Natural killer cell treated with Interleukin-12 subunit alpha and Interleukin-12 subunit beta and Interleukin-15 and Interleukin-18, amount 100 ng/mL, for 72 hours (primary cell): ENCODE measurements around the gene CLSTN2. TPM values are rescaled to one million over a fixed set of nuclear protein-coding genes. Genes with fewer than 3 reads are reported as not detected.

ENCODE experiments used
- ATAC-seq, 2 donors: fragments of 150-1000 bp; cut with Tn5 transposase in 1 of 2; sonication (Bioruptor Pico), chemical (Tn5 transposase) in 1 of 2; 2 replicates each; pipeline ENCODE4 v1.10.0; 2021
- DNase-seq: peaks from one replicate; pipeline ENCODE4 v3.0.0; 2022; ENCODE audit warnings: low spot score
- H3K27ac Mint-ChIP-seq, 2 donors: 1 replicate in 1 of 2; 2 replicates in 1 of 2; pipeline ENCODE4 v1.8.0; 2022; ENCODE audit warnings: mixed read lengths in 2 of 2, mild to moderate bottlenecking in 1 of 2, moderate library complexity in 1 of 2
- H3K27me3 Mint-ChIP-seq, 2 donors: 1 replicate in 1 of 2; 2 replicates in 1 of 2; pipeline ENCODE4 v1.8.0; 2022; ENCODE audit warnings: mixed read lengths in 2 of 2
- H3K36me3 Mint-ChIP-seq: one replicate; pipeline ENCODE4 v1.8.0; 2022; ENCODE audit warnings: mixed read lengths
- H3K4me1 Mint-ChIP-seq, 2 donors: 1 replicate in 1 of 2; 2 replicates in 1 of 2; pipeline ENCODE4 v1.8.0; 2022; ENCODE audit warnings: low read depth in 2 of 2, mixed read lengths in 2 of 2, mild to moderate bottlenecking in 1 of 2
- H3K4me3 Mint-ChIP-seq: one replicate; pipeline ENCODE4 v1.8.0; 2022; ENCODE audit warnings: mixed read lengths
- H3K9me3 Mint-ChIP-seq: 2 replicates; pipeline ENCODE4 v1.8.0; 2022; ENCODE audit warnings: mixed read lengths
- total RNA-seq, 2 donors: library from RNA; stranded (reverse); gene quantifications; one replicate each; pipeline ENCODE4 v1.2.3, GENCODE V29; 2022

CLSTN2 gene
- total RNA-seq, 2 donors from 2014 or later: not detected

DNA sequence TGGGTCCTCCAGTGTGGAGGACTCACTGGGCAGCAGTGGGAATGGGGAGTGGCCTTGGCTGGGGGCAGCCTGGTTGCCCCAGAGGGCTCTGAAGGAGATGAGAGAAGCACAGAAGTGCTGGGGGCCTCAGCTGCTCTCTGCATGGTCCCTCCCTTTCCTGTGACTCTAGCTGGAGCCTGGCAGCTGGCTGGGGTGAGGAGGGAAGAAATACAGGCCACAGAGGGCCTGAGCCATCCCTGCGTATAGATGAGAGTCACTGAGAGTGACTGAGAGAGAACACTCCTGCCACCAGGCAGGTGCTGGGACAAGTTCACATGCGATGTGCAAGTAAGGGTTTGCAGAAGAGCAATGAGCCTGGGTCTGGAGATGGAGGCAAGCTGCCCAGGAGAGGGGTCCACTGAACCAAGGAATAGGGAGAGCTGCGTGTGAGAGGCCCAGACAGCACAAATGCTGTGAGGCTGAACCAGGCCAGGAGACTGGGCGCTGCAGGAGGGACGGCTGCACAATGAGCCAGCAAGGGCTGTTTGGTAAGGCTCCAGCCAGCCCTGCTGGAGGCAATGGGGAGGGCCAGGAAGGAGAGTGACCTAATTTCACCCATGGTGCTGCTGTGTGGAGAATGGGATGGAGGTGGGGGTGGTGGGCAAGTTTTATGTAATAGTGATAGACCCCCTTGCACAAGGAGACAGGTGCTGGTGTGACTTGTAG is 87.2 kb downstream of the CLSTN2 start:
- no peak overlapping the region for H3K4me3 Mint-ChIP-seq
- ATAC-seq (peak in 1 of 2 donors; percentile 12), DNase-seq (no peak)
- H3K27me3 Mint-ChIP-seq: no peaks in the 10 kb centered on the region
- no peaks in the 10 kb centered on the region for H3K4me1 Mint-ChIP-seq
- H3K9me3 Mint-ChIP-seq: no peaks in the 10 kb centered on the region
- H3K27ac Mint-ChIP-seq: no peak overlapping the region
- no peaks in the 10 kb centered on the region for H3K36me3 Mint-ChIP-seq

DNA sequence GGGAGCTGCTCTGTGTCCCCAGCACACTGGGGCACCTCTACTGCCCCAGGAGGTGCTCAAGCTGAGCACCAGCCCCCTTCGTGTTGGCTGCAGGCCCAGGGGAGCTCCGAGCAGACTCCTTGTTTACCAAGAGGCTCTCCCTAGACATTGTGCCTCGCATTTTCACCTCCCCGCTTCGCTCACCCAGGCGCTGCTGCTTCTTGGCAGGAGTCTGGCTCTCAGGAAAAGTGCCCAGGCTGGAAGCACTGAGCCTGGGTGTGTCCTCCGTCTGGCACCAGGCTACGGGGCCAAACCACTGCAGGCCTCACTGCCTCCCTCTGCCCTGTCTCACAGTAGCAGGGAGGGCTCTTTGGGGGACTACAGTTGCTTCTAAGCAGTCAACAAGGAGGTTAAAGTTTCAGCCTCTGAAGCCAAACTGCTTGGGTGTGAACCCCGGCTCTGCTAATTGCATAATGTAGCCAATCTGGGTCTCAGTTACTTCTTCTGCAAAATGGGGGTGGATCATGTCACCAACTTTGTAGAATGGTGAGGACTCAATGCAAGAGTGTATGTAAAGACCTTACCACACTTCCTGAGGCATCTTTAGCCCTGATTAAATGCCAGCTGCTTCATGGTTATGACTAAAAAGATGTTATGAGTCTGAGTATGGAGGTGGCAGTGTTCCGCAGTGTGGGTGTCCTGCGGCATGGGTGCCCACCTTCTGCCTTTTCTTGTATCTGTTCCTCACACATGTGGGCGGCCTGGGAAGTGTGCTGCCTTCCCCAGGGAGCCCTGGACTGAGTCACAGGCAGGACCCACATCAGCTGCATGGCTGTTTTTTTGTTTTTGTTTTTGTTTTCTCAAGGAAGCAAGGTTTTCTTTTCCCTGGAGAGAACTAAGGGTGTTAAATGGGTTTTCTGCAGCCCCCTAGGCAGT is 88.9 kb downstream of the CLSTN2 start:
- Mint-ChIP-seq H3K9me3 (no peaks in the 10 kb centered on the region), H3K4me1 (no peaks in the 10 kb centered on the region), H3K27me3 (no peaks in the 10 kb centered on the region), H3K27ac (no peak overlapping the region), H3K36me3 (no peaks in the 10 kb centered on the region), H3K4me3 (no peak overlapping the region)
- no peak for DNase-seq
- ATAC-seq: no peak

DNA sequence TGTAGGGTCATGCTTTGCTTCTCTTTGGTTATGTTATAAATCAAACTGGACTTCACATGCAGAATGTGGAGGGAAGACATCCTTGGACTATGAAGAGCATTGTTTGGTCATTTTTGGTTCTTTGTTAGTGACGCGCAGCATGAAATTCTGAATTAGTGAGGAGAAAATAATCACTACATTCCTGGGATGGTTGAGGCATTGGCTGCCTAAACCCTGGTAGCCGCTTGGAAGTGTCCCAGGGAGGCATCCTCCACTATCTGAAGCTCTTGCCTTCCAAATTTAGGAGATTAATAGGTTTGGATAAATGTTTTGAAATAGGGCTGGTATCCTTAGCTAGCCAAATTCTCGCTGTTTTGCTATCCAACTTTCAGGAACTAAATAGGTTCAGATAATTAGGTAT is 96.2 kb downstream of the CLSTN2 start:
- ATAC-seq (no peak), DNase-seq (no peak)
- no peaks in the 10 kb centered on the region for H3K9me3 Mint-ChIP-seq
- no peak overlapping the region for H3K4me3 Mint-ChIP-seq
- no peaks in the 10 kb centered on the region for H3K36me3 Mint-ChIP-seq
- H3K27me3 Mint-ChIP-seq: peaks cover 3 to 9% of the 10 kb centered on the region in 2 donors
- H3K27ac Mint-ChIP-seq: no peak overlapping the region
- no peaks in the 10 kb centered on the region for H3K4me1 Mint-ChIP-seq

DNA sequence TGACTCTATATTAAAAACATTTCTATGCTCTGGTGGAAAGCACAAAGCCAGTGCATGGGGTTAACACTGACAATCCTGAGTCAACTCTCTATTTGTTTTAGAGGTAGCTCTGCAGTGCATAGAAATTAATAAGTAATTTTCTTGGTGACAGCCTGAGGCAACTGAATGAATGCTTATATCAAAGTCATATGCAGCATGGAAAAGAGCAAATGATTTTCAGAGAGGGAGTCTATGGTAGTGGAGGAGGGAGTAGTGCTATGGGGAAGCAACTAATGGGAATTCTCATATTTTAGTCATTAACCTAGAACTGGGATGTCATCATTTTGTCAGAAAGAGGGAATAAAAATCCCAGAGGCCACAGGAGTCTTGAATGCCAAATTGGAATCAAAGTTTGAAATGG is 99.1 kb downstream of the CLSTN2 start:
- peaks cover 5 to 16% of the 10 kb centered on the region in 2 donors for H3K27me3 Mint-ChIP-seq
- no peaks in the 10 kb centered on the region for H3K9me3 Mint-ChIP-seq
- no peaks in the 10 kb centered on the region for H3K4me1 Mint-ChIP-seq
- ATAC-seq (no peak), DNase-seq (no peak)
- H3K27ac Mint-ChIP-seq: no peak overlapping the region
- no peak overlapping the region for H3K4me3 Mint-ChIP-seq
- H3K36me3 Mint-ChIP-seq: no peaks in the 10 kb centered on the region

DNA sequence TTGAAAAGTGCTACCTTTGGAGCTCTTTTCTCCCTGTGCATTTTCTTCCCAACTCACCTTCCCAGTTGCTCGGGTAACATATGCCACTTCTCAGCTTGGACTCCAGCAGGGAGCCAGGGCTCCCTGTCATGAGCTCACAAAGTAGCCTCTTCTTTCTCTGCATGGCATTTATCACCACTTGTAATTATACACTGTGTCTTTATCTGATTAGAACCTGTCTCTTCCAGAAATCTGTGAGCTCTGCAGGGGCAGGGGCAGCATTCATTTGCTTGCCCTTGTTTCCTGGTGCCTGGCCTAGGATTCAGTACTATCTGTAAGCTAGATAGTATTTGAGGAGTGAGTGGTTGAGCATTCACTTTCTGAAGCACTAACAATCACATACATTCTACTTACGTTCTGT is 100.9 kb downstream of the CLSTN2 start:
- no peak overlapping the region for H3K27ac Mint-ChIP-seq
- no peaks in the 10 kb centered on the region for H3K36me3 Mint-ChIP-seq
- DNase-seq (no peak), ATAC-seq (no peak)
- H3K9me3 Mint-ChIP-seq: no peaks in the 10 kb centered on the region
- H3K27me3 Mint-ChIP-seq: peaks cover 5 to 16% of the 10 kb centered on the region in 2 donors
- no peaks in the 10 kb centered on the region for H3K4me1 Mint-ChIP-seq
- no peak overlapping the region for H3K4me3 Mint-ChIP-seq

DNA sequence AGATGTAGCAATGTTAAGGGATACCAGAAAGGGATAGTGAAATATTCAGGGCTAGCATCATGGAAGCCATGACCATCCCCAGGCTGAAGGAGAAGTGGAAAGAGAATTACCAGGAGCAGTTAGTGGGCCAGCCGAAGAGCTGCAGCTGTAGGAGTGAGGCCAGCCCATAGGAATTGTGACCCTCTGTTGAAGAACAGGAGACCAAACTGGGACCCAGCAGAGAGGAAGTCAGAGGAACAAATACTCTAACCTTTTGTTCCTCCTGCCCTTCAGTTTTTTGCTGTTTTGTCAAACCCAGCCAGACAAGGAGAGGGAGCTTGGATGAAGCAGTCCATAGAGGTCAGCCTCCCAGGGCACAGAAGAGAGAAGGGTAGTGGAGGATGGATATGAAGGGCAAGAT is 115.4 kb downstream of the CLSTN2 start:
- ATAC-seq: no peak
- Mint-ChIP-seq H3K27me3 (peaks cover 6 to 24% of the 10 kb centered on the region in 2 donors), H3K9me3 (peaks cover 7% of the 10 kb centered on the region)

DNA sequence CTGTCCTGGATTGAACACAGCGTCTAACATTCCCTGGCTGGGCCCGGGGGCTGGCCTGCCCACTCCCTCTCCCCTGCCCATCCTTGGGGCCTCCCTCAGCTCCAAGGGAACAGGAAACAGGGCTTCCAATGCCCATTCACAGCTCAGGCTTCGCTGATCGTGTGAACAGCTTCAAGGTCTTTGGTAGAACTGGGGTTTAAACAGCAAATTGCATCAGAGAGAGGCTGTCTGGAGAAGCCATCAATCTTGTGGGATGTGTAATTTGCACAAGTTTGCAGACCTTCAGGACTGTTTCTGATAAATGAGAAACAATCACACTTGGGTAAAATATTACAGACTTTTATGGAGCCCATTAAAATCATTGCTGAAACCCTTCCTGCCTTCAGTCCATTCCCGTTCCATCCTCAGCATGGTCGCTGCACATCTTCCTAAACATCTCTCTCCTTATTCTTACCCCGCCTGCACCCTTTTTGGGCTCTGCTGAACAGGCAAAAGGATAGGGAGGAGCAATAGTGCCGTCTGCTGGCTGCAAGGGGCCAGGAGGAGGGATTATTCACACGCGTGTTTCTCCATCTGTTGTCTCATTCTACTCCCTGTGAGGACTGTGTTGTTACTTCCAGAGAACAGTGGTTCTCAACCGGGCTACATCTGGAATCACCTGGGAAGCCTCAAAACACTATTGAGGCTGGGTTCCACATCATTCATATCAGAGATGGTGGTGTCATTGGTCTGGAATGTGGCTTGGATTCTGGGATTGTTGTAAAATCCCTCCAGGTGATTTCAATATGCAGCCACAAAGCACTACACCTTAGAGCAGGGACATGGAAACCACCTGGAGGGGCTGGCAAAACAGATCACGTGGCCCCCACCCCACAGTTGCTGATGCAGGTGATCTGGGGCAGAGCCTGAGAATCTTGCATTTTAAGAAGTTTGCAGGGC is 116.3 kb downstream of the CLSTN2 start:
- H3K36me3 Mint-ChIP-seq: no peaks in the 10 kb centered on the region
- ATAC-seq: no peak
- no peak overlapping the region for H3K27ac Mint-ChIP-seq
- H3K9me3 Mint-ChIP-seq: peaks cover 7% of the 10 kb centered on the region
- peaks cover 6 to 23% of the 10 kb centered on the region in 2 donors for H3K27me3 Mint-ChIP-seq
- DNase-seq: no peak
- H3K4me1 Mint-ChIP-seq: no peaks in the 10 kb centered on the region
- H3K4me3 Mint-ChIP-seq: no peak overlapping the region

More for the DNA sequence above, 115.4 kb downstream of the CLSTN2 start:
- DNase-seq: no peak
- Mint-ChIP-seq H3K27ac (no peak overlapping the region), H3K4me3 (no peak overlapping the region), H3K36me3 (no peaks in the 10 kb centered on the region), H3K4me1 (no peaks in the 10 kb centered on the region)

DNA sequence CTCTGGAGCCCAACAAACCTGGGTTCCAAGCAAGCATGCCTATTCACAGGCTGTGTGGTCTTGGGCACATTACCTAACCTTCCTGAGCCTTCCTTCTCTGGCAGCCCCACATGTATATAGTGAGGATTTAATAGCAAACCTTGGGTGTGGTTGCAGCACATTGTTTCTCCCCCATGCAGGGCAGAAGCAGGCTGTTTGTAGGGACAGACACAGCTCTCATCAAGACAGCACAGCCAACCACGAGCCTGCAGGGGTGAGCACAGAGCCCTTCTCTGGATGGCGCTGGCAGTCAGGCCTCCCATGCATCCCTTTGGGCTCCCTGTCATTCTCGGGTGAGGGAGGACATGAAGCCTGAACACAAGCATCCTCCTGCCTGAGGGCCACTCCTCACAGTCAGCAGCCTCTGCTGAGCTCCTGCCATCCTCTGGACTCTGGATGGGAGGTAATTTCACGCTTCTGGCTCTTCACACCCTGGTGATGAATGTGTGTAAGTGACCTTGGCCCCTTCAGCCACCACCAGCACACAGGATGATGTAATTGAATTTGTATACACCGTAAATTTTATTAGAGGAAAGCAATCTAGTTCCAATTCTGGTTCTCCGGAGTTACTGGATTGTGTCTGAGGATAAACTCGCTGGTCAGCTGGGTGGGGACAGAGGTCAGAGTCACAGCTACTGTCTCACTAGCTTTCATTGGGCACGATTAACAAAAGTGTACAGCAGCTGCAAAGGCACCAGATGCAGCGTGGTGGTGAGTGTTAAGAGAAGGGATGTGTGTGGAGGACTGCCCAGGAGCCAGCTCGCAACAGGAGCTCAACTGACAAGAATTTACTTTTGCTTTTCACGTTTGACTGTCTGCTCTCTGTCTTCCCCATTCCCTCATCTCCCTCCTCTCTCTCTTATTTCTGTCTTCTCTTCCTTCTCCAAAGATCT is 118.1 kb downstream of the CLSTN2 start:
- H3K27me3 Mint-ChIP-seq: peaks cover 6 to 19% of the 10 kb centered on the region in 2 donors
- H3K27ac Mint-ChIP-seq: no peak overlapping the region
- no peaks in the 10 kb centered on the region for H3K4me1 Mint-ChIP-seq
- DNase-seq: no peak
- peaks cover 7% of the 10 kb centered on the region for H3K9me3 Mint-ChIP-seq
- no peak for ATAC-seq
- H3K36me3 Mint-ChIP-seq: no peaks in the 10 kb centered on the region
- no peak overlapping the region for H3K4me3 Mint-ChIP-seq

DNA sequence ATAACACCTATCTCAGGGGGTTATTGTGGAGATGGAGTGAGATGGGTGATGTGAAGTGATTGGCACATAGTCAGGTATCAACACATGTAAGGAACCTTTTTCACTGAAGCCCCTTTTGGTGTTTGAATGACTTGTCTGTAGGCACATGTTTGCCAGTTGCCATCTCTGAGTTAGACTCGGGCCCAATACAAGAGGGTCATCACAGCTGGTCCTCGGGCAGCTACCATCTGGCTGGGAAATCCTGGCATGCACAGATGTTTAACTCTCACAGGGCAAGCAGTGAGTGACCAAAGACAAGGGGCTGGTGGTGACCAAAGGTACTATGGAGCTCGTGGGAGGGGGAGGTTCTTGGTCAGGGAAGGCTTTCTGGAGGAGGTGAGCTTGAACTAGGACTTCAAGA is 118.8 kb downstream of the CLSTN2 start:
- no peak overlapping the region for H3K27ac Mint-ChIP-seq

DNA sequence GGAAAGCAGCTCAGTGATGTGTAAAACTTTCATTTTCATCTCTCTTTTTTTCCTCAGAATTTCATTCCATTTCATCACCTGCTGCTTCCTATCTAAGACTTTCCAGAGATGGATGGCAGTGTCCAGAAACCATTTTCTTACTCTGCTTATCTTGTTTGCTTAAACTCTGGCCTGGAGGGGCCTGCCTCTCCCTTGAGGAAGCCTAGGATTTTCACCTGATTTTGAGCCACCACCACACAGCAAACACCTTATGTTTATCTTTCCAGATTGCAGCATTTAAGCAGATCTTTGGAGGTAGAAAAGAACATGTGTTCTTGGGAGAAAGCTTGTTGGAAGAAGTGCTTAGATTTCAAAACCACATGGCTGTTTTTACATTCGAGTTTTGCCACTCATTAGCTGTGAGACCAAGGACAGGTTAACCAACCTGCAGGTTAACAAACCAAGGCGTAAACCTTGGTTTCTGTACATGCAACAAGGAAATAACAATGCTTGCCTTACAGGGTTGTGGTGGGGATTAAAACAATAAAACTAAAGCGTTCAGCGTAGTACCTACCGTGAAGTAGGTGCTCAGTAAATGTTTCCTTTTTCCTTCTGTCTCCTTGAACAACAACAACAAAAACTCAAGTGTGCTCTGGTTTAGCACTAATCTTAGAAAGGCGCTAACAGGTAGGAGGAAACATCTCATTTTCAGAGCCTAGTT is 120.3 kb downstream of the CLSTN2 start:
- Mint-ChIP-seq H3K27me3 (peaks cover 6 to 18% of the 10 kb centered on the region in 2 donors), H3K4me1 (no peaks in the 10 kb centered on the region), H3K9me3 (peaks cover 8% of the 10 kb centered on the region), H3K36me3 (no peaks in the 10 kb centered on the region), H3K4me3 (no peak overlapping the region), H3K27ac (no peak overlapping the region)
- ATAC-seq (no peak), DNase-seq (no peak)

More for the DNA sequence above, 118.8 kb downstream of the CLSTN2 start:
- Mint-ChIP-seq H3K9me3 (peaks cover 11% of the 10 kb centered on the region), H3K36me3 (no peaks in the 10 kb centered on the region), H3K27me3 (peaks cover 9 to 26% of the 10 kb centered on the region in 2 donors), H3K4me1 (no peaks in the 10 kb centered on the region), H3K4me3 (no peak overlapping the region)
- ATAC-seq (no peak), DNase-seq (no peak)

DNA sequence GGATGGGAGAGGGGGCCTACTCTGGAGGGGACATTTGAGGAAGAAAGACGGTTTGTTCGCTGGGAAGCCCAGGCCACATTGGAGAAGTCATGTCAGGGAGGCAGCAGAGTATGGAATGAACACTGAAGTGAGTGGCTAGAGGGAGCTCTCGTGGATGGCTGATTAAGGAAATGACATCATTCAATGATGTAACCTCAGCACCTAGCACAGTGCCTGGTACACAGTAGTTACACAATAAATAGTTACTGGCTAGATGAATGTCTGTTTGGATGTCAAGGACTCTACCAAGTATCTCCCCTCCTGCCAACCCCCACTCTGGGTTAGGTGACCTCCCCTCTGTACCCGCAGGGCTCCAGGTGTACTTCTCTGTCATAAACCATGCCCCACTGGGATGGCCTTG is 121.1 kb downstream of the CLSTN2 start:
- ATAC-seq: no peak
- H3K4me3 Mint-ChIP-seq: no peak overlapping the region
- no peak overlapping the region for H3K27ac Mint-ChIP-seq
- H3K4me1 Mint-ChIP-seq: no peaks in the 10 kb centered on the region
- H3K27me3 Mint-ChIP-seq: peaks cover 5 to 14% of the 10 kb centered on the region in 2 donors
- no peak for DNase-seq
- no peaks in the 10 kb centered on the region for H3K36me3 Mint-ChIP-seq
- H3K9me3 Mint-ChIP-seq: peaks cover 10% of the 10 kb centered on the region

DNA sequence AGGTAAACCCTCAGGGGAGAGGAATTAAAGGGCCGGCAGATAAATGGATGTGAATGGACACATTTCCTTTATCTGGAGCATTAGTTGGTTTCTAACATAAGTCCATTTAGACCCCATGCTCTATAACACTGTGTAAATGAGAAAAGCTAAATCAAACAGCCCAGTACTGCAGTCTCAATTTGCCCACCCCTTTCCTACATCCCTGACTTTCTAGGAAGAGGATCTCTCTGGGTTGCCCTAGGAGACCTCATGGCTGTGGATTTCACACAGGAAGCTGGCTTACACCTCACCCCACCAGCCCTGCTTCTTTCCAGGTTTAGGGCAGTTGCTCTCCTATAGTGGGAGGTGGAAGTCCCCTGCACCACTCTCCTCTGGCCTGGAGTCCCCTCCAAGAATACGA is 126.2 kb downstream of the CLSTN2 start:
- H3K27me3 Mint-ChIP-seq: peaks cover 3 to 7% of the 10 kb centered on the region in 2 donors
- H3K27ac Mint-ChIP-seq: no peak overlapping the region
- H3K9me3 Mint-ChIP-seq: peaks cover 6% of the 10 kb centered on the region
- H3K4me3 Mint-ChIP-seq: no peak overlapping the region
- no peaks in the 10 kb centered on the region for H3K4me1 Mint-ChIP-seq
- no peaks in the 10 kb centered on the region for H3K36me3 Mint-ChIP-seq
- ATAC-seq (no peak), DNase-seq (no peak)
